ENCODE measurements around the gene HBA1.

DNA sequence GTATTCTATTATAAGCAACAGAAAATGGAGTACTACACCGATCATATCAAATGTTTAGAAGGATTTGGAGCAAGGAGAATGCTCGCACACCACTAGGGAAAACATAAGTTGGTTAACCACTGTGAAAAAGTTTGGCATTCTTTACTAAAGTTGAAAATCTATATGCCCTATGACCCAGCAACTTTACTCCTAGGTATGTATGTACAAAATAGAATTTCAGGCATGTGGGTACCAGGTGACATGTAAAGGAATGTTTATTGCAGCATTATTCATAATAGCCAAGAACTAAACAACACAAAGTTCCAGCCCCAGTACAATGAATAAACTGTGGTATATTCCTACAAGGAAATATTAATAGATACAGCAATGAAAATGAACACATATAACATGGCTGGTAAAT, 29.8 kb upstream of the HBA1 start:
- TF ChIP-seq, protein P1, sequence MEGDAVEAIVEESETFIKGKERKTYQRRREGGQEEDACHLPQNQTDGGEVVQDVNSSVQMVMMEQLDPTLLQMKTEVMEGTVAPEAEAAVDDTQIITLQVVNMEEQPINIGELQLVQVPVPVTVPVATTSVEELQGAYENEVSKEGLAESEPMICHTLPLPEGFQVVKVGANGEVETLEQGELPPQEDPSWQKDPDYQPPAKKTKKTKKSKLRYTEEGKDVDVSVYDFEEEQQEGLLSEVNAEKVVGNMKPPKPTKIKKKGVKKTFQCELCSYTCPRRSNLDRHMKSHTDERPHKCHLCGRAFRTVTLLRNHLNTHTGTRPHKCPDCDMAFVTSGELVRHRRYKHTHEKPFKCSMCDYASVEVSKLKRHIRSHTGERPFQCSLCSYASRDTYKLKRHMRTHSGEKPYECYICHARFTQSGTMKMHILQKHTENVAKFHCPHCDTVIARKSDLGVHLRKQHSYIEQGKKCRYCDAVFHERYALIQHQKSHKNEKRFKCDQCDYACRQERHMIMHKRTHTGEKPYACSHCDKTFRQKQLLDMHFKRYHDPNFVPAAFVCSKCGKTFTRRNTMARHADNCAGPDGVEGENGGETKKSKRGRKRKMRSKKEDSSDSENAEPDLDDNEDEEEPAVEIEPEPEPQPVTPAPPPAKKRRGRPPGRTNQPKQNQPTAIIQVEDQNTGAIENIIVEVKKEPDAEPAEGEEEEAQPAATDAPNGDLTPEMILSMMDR (IDR thresholded peaks at IDR 0.05; ENCODE audit: poor library complexity, severe bottlenecking), result no peak
- no peak for TF ChIP-seq TAF1 (IDR thresholded peaks at IDR 0.05; ENCODE audit: low read depth)

Measured in neural cell (in vitro differentiated cells).